ENCODE measurements around the gene MYO1E.

MYO1E gene

DNA sequence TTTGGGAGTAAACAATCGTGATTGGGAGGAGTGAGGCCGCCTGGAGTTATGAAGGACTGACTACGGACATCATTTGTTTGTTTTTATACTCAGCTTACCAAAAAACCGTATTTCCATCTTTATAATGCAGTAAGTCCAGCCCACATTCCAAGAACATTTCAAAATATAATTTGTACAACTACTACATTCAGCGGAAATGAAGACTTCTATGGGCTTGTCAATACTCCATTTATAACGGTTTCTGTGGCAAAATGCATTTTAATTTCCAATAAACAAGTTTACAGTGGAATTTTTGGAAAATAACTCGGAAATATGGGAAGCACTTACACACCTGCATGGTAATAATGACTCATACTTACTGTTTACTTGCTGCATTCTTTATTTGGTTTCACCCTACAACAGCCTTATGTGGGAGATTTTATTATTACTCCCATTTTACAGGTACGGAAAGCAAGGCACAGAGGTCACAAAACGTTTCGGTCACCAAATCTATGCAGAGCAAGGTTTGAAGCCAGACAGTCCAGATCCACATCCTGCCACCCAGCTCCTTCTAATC, 103.7 kb downstream of the MYO1E start:
- DNase-seq (ENCODE audit: low read depth), result no peak
- H3K4me3 ChIP-seq (ENCODE audit: low read depth, low read length), result no peak overlapping the region
- TF ChIP-seq CTCF (IDR thresholded peaks at IDR 0.05; ENCODE audit: low read depth, low read length, missing control alignments), result no peak

DNA sequence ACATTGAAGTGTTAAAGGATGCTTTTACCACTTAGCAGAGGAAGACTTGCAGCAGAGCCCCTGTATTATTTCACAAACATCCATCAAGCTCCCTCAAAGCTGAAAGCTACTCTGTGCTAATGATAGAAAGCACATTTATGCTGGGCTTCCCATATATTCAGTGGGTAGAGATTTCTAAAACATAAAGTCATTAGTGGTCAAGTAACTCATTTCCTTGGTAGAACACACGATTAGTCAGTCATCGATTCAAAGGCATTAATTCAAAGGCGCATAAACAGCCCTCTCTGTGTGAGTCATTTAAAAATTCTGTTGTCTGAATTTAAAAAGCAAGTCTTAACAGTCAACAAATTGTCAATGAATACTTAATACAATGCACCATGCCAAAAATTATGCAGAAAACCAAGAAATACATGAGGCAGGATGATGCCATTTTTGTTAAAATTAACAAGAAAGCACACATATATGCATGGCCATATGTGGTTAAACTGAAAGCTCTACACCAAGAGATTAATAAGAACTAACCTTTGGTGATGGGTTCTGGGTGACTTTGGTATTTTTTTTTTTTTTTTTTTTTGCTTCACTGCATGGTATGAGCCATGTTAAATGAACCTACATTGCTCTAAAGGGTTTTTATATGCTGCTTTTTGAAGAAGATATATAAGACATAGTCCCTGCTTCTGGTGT, 104.4 kb downstream of the MYO1E start:
- no peak overlapping the region for H3K4me3 ChIP-seq (ENCODE audit: low read depth, low read length)
- DNase-seq (ENCODE audit: low read depth), result no peak
- no peak for TF ChIP-seq CTCF (IDR thresholded peaks at IDR 0.05; ENCODE audit: low read depth, low read length, missing control alignments)

DNA sequence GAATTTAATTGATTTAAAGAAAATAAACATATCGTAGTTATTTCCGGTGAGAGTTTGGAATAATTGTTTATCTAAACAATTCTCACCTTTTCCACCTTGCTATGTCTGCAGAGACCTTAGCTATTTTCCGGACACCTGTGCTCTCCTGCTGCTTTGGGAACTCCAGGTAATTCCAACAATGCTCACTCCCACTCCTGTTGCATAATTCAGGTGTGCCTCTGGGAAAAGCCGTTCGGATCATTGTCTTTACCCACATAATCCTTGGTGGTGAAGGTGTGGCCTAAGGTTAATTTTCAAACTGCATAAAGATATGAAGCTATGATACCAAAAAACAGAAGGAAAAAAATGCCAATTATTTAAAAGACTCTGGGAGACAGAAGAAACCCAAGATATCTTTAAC, 106.6 kb downstream of the MYO1E start:
- TF ChIP-seq CTCF (IDR thresholded peaks at IDR 0.05; ENCODE audit: low read depth, low read length, missing control alignments), result no peak
- no peak for DNase-seq (ENCODE audit: low read depth)
- no peak overlapping the region for H3K4me3 ChIP-seq (ENCODE audit: low read depth, low read length)

GRCh38 chr15:59262316-59262715, 110.4 kb downstream of the MYO1E start:
- no peak overlapping the region for H3K4me3 ChIP-seq (ENCODE audit: low read depth, low read length)
- TF ChIP-seq CTCF (IDR thresholded peaks at IDR 0.05; ENCODE audit: low read depth, low read length, missing control alignments), result no peak
- DNase-seq (ENCODE audit: low read depth), result no peak

- no peak for DNase-seq (ENCODE audit: low read depth)
- H3K4me3 ChIP-seq (ENCODE audit: low read depth, low read length), result no peak overlapping the region
- no peak for TF ChIP-seq CTCF (IDR thresholded peaks at IDR 0.05; ENCODE audit: low read depth, low read length, missing control alignments)
Observed at GRCh38 chr15:59260090-59260489, 112.6 kb downstream of the MYO1E start.

DNA sequence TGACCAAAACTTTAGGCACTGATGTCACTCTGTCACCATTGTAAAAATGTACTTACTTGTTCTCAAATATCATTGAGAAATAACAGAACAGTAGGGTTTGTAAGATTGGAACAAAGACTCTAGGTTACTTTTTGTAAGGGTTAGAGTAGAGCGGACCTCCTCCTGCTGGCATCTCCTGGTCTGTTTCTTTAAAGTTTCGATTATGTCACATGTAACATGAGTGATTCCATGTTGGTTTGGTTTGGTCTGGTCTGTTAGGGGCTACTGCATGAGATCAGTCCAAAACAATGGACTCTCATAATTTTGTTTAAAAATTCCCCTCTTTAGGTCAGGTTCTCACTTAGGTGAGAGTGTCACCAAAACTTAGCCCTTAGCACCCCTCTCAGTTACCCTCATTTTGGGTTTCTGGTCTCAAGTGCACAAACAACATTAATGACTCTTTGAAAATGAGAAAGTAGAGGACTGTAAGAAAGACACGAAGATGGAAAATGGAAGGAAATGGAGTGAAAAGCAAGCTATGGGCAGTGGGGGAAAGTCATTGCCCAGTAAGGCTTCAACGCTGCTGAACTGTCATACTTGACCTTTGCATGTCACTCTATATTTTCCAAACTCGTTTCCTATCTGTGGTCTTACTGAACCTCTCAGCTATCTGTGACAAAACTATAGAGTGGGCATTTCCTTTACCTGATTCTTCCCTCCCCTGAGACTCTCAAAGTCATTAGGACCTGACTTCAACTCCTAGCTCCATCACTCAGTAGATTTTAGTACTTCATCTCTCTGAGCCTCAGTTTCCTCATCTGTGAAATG, 113.3 kb downstream of the MYO1E start:
- DNase-seq (ENCODE audit: low read depth), result no peak
- TF ChIP-seq CTCF (IDR thresholded peaks at IDR 0.05; ENCODE audit: low read depth, low read length, missing control alignments), result no peak

More for the DNA sequence above, 113.3 kb downstream of the MYO1E start:
- H3K4me3 ChIP-seq (ENCODE audit: low read depth, low read length), result no peak overlapping the region
